Activated T-cell treated with anti-CD3 and anti-CD28 coated beads, Interleukin-2, amount 50 U/mL, for 4 hours (primary cell): ENCODE data around the gene CNOT10. TPM values are rescaled to one million over a fixed set of nuclear protein-coding genes. Genes with fewer than 3 reads are reported as not detected.
"Not testable (repeated sequence)": the region's sequence is repeated elsewhere in the genome, so short reads cannot be mapped to it uniquely, and the experiment has no call there.

Experiments used
- ATAC-seq, 2 donors: fragments of 200-7000 bp; cut with Tn5 transposase; one replicate each; pipeline ENCODE4 v1.10.0; 2021
- DNase-seq: peaks from one replicate; pipeline ENCODE4 v3.0.0-alpha.2; 2020
- H3K27me3 Mint-ChIP-seq: one replicate; pipeline ENCODE4 v1.8.0; 2021; ENCODE audit warnings: low read depth, mixed read lengths
- H3K36me3 Mint-ChIP-seq: one replicate; pipeline ENCODE4 v1.8.0; 2022; ENCODE audit warnings: mixed read lengths; ENCODE audit not compliant: insufficient read depth
- H3K4me1 Mint-ChIP-seq: one replicate; pipeline ENCODE4 v1.8.0; 2021; ENCODE audit warnings: low read depth, mixed read lengths
- H3K4me3 Mint-ChIP-seq: one replicate; pipeline ENCODE4 v1.8.0; 2021; ENCODE audit warnings: mild to moderate bottlenecking, moderate library complexity, mixed read lengths
- H3K9me3 Mint-ChIP-seq: one replicate; pipeline ENCODE4 v1.8.0; 2021; ENCODE audit warnings: mixed read lengths
- total RNA-seq, 3 donors: library from RNA; stranded (reverse); gene quantifications; one replicate each; pipeline ENCODE4 v1.2.1, GENCODE V29; 2021

Gene CNOT10
- total RNA-seq: 10 to 100 TPM; 48.3 to 50.1 (median 48.6) TPM

GRCh38 chr3:32684800-32685542 is at the start of gene CNOT10:
CNOT10 (plus strand) TSS chr3:32685188; CDS start chr3:32685461, 273 bp downstream.
- peak; percentile 98 for ATAC-seq
- peaks cover 7% of the 10 kb centered on the region for H3K36me3 Mint-ChIP-seq
- no peaks in the 10 kb centered on the region for H3K27me3 Mint-ChIP-seq
- H3K4me1 Mint-ChIP-seq: peaks cover 31% of the 10 kb centered on the region
- H3K4me3 Mint-ChIP-seq: peak within 1 kb of the TSS; percentile 94
- no peaks in the 10 kb centered on the region for H3K9me3 Mint-ChIP-seq
- DNase-seq: peak; percentile 91

DNA sequence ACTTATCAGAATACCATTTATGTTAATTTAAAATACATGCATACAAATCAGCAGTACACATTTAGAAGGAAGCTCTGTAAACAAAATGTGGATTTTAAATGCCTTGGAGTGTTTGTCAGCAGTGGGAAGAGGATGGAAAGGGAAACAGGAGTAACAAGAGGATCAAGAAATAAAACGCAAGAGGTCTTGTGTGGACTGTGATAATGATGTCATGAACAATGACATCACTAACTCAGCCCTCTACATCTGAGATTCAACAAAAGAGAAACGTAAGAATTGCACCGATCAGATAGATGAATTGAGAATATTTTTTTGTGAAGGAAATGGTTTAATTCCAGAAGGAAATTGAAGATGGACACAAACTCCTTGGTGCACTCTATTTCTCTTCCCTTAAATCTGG is 44.0 kb upstream of the CNOT10 start:
- Mint-ChIP-seq H3K27me3 (peaks cover 7% of the 10 kb centered on the region), H3K9me3 (no peaks in the 10 kb centered on the region), H3K4me1 (no peaks in the 10 kb centered on the region), H3K4me3 (no peak overlapping the region), H3K36me3 (no peaks in the 10 kb centered on the region)
- ATAC-seq: no peak
- no peak for DNase-seq

- ATAC-seq: no peak
- Mint-ChIP-seq H3K4me1 (no peaks in the 10 kb centered on the region), H3K27me3 (peaks cover 7% of the 10 kb centered on the region), H3K4me3 (no peak overlapping the region), H3K36me3 (no peaks in the 10 kb centered on the region), H3K9me3 (no peaks in the 10 kb centered on the region)
- no peak for DNase-seq
These were observed 43.6 kb upstream of the CNOT10 start for GRCh38 chr3:32641356-32641755.

DNA sequence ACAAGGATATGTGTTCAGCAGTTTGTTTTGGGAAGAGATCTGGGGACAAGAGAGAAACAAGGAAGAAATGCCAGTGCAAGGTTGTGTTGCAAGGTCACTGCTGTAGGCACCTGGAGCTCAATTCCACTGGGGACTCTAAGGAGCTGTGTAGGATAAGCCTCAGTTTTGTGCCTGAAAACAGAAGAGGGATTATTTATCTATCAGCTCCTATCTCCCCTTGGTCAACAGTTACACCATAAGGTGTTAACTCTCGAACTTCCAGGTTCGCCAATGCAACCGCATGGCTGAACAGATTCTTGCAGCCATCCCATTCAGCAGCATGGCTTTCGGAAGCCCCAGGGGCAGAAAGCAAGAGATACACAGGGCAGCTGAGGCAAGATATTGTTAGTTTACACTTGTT is 41.6 kb upstream of the CNOT10 start:
- H3K4me1 Mint-ChIP-seq: no peaks in the 10 kb centered on the region
- no peak for ATAC-seq

DNA sequence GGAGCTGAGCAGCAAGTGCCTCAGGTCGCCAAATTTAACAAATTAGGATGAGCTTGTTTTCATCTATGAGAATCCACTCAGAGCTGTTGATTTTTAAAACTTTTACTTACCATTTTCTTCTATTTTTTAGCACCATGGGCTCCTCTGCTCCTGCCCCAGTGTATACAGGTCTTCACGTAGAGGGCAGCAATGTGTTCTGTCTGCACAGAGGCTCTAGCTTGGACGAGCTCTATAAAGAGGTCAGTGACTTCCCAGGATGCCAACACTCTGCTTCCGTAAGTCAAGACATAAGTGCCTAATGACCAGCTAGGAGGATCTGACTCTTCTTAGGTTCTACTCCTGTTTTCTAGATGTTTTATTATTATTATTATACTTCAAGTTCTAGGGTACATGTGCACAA is 41.2 kb upstream of the CNOT10 start:
- no peak for ATAC-seq
- Mint-ChIP-seq H3K36me3 (no peaks in the 10 kb centered on the region), H3K9me3 (no peaks in the 10 kb centered on the region), H3K4me3 (no peak overlapping the region), H3K4me1 (no peaks in the 10 kb centered on the region), H3K27me3 (peaks cover 7% of the 10 kb centered on the region)
- DNase-seq: no peak

More for the DNA sequence above, 41.6 kb upstream of the CNOT10 start:
- Mint-ChIP-seq H3K27me3 (peaks cover 7% of the 10 kb centered on the region), H3K4me3 (no peak overlapping the region), H3K9me3 (no peaks in the 10 kb centered on the region), H3K36me3 (no peaks in the 10 kb centered on the region)
- DNase-seq: no peak

- Mint-ChIP-seq H3K4me3 (no peak overlapping the region), H3K4me1 (no peaks in the 10 kb centered on the region), H3K9me3 (no peaks in the 10 kb centered on the region), H3K36me3 (no peaks in the 10 kb centered on the region), H3K27me3 (peaks cover 7% of the 10 kb centered on the region)
- DNase-seq (no peak), ATAC-seq (no peak)
These were observed 40.6 kb upstream of the CNOT10 start for GRCh38 chr3:32644380-32644779.

DNA sequence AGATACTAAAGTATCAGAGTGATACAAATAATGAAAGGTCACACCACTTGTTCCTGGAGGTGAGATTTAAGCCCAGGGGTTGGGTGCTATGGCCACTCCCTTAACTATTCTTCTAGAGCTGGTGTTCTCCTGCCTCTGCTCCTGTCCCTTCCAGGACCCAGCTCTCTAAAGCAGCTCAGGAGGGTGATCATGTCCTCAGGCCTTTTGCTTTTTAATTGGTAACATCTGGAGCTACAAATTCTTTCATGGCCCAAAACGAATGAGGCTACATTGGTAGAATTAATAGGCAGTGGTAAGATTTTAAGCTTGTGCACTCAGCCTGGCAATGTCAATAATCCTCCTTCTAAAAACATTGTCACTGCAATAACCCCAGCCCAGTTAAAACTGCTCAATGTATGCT is 38.2 kb upstream of the CNOT10 start:
- H3K4me3 Mint-ChIP-seq: no peak overlapping the region
- H3K36me3 Mint-ChIP-seq: no peaks in the 10 kb centered on the region
- DNase-seq: no peak
- peaks cover 4% of the 10 kb centered on the region for H3K27me3 Mint-ChIP-seq
- H3K4me1 Mint-ChIP-seq: no peaks in the 10 kb centered on the region
- H3K9me3 Mint-ChIP-seq: no peaks in the 10 kb centered on the region
- ATAC-seq: no peak

DNA sequence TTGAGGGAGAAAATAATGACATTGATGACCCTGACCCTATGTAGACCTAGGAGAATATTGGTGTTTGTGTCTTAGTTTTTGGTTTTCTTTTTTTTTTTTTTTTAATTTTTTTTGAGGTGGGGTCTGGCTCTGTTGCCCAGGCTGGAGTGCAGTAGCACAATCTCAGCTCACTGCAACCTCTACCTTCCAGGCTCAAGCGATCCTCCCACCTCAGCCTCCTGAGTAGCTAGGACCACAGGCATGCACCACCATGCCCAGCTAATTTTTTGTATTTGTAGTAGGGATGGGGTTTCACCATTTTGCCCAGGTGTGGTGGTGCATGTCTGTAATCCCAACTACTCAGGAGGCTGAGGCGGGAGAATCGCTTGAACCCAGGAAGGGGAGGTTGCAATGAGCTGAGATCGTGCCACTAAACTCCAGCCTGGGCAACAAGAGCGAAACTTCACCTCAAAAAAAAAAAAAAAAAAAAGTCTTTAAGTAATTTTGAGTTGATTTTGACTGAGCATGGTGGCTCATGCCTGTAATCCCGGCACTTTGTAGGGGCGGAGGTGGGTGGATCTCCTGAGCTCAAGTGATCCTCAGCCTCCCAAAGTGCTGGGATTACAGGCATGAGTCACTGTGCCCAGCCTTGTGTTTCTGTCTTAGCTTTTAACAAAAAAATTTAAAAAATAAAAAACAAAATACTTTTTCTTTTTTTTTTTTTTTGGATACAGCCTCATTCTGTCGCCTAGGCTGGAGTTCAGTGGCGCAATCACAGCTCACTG is 32.5 kb upstream of the CNOT10 start:
- DNase-seq, H3K4me3 Mint-ChIP-seq, H3K4me1 Mint-ChIP-seq, H3K9me3 Mint-ChIP-seq, ATAC-seq, H3K27me3 Mint-ChIP-seq, H3K36me3 Mint-ChIP-seq: not testable (repeated sequence)

DNA sequence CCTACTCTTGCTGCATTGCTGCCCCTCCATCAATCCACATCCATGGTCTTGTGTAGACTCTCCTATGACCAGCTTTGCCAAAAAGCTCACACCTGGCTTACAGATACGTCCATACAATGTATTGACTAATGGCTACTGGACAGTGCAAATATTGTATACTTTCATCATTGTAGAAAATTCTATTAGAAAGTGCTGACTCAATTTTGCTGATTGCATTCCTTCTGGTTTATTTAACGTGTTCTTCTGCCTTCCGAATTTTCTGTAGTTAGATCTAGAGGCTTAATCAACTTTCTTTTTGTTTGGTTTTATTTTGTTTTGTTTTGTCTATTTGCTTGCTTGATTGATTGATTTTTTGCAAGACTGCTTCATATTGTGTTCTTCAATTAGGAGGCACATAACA is 29.8 kb upstream of the CNOT10 start:
- H3K36me3 Mint-ChIP-seq: no peaks in the 10 kb centered on the region
- no peak overlapping the region for H3K4me3 Mint-ChIP-seq
- no peaks in the 10 kb centered on the region for H3K4me1 Mint-ChIP-seq
- H3K27me3 Mint-ChIP-seq: peaks cover 5% of the 10 kb centered on the region
- DNase-seq (no peak), ATAC-seq (no peak)
- H3K9me3 Mint-ChIP-seq: no peaks in the 10 kb centered on the region

- ATAC-seq (no peak), DNase-seq (no peak)
- Mint-ChIP-seq H3K4me3 (no peak overlapping the region), H3K27me3 (peaks cover 4% of the 10 kb centered on the region), H3K36me3 (no peaks in the 10 kb centered on the region), H3K9me3 (no peaks in the 10 kb centered on the region), H3K4me1 (no peaks in the 10 kb centered on the region)
These were observed 24.4 kb upstream of the CNOT10 start for GRCh38 chr3:32660634-32661033.

DNA sequence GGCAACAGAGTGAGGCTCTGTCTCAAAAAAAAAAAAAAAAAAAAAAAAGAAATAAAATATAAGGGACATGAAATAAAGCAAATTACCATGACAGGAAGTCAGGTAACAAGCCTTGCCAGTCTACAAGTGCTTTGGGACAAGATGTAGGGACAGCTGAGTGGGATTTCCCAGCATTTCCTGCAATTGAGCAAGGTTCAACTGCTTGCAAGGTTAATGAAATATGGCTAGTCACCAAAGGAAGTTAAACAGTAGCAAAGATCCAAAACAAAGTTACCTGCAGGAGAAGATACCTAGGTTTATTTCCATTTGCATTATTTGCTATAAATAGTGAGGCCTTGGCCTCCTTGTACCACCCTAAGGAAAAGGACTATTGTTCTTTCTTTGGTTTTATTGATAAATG is 22.3 kb upstream of the CNOT10 start:
- DNase-seq: no peak
- Mint-ChIP-seq H3K4me3 (no peak overlapping the region), H3K9me3 (no peaks in the 10 kb centered on the region), H3K36me3 (no peaks in the 10 kb centered on the region), H3K27me3 (peaks cover 7% of the 10 kb centered on the region), H3K4me1 (no peaks in the 10 kb centered on the region)
- no peak for ATAC-seq

DNA sequence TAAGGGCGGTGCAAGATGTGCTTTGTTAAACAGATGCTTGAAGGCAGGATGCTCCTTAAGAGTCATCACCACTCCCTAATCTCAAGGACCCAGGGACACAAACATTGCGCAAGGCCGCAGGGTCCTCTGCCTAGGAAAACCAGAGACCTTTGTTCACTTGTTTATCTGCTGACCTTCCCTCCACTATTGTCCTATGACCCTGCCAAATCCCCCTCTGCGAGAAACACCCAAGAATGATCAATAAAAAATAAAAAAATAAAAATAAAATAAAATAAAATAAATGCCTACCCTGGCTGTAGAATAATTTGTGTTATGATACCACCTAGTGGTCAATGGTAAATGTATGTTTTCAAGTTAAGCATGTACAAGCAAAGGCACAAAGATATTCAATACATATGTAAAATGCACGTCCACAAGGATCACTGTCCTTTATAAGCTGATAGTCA is 20.3 kb upstream of the CNOT10 start:
- not testable (repeated sequence) for H3K36me3 Mint-ChIP-seq, H3K4me1 Mint-ChIP-seq, DNase-seq, H3K27me3 Mint-ChIP-seq, H3K4me3 Mint-ChIP-seq, ATAC-seq, H3K9me3 Mint-ChIP-seq

DNA sequence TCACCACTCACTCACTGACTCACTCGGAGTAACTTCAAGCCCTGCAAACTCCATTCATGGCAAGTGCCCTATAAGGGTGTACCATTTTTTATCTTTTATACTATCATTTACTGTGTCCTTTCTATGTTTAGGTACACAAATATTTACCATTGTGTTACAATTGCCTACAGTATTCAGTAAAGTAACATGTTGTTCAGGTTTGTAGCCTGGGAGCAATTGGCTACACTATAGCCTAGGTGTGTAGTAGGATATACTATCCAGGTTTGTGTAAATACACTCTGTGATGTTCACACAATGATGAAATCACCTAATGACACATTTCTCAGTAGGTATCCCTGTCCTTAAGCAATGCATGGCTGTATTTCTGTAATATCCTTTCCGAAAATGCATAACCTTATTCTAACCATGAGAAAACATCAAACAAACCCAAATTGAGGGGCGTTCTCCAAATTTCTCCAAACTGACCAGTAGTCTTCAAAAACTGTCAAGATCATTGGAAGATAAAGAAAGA is 17.9 kb upstream of the CNOT10 start:
- Mint-ChIP-seq H3K4me3 (no peak overlapping the region), H3K27me3 (peaks cover 9% of the 10 kb centered on the region), H3K4me1 (no peaks in the 10 kb centered on the region), H3K9me3 (no peaks in the 10 kb centered on the region), H3K36me3 (no peaks in the 10 kb centered on the region)
- no peak for DNase-seq
- ATAC-seq: no peak

DNA sequence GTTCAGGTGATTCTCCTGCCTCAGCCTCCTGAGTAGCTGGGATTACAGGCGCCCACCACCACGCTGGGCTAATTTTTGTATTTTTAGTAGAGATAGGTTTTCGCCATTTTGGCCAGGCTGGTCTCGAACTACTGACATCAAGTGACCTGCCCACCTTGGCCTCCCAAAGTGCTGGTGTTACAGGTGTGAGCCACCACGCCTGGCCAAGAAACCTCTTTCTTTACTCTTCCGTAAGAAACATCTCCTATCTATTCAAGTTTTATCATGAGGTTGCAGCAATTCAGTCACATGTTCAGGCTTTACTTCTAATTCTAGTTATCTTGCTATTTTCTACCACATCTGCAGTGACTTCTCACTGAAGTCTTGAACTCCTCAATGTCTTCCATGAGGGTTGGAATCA is 15.8 kb upstream of the CNOT10 start:
- H3K9me3 Mint-ChIP-seq, H3K4me1 Mint-ChIP-seq, H3K36me3 Mint-ChIP-seq, DNase-seq, ATAC-seq, H3K4me3 Mint-ChIP-seq: not testable (repeated sequence)
- peaks cover 10% of the 10 kb centered on the region for H3K27me3 Mint-ChIP-seq

DNA sequence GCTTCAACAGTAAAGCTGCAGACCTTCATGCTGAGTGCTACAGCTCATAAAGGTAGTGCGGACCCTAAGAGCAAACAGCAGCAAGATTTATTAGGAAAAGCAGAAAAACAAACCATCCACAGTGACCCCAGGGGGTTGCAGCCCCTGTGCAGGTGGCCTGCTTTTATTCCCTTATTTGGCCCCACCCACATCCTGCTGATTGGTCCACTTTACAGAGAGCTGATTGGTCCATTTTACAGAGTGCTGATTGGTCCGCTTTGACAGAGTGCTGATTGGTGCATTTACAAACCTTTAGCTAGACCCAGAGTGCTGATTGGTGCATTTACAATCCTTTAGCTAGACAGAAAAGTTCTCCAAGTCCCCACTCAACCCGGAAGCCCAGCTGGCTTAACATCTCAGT is 11.3 kb upstream of the CNOT10 start:
- H3K9me3 Mint-ChIP-seq, H3K4me1 Mint-ChIP-seq, H3K4me3 Mint-ChIP-seq: not testable (repeated sequence)

More for the DNA sequence above, 11.3 kb upstream of the CNOT10 start:
- not testable (repeated sequence) for ATAC-seq, H3K27me3 Mint-ChIP-seq, DNase-seq, H3K36me3 Mint-ChIP-seq
